Mesendoderm (in vitro differentiated cells): Measurements from ENCODE around the gene POU6F1.

Experiments
- DNase-seq: peaks from one replicate; pipeline ENCODE4 v3.0.0; 2013
- H2AK5ac ChIP-seq: 2 replicates; pipeline ENCODE4 v1.6.1; 2013; ENCODE audit warnings: low read length, inconsistent platforms
- H2BK120ac ChIP-seq: 2 replicates; pipeline ENCODE4 v1.6.1; 2013; ENCODE audit warnings: low read depth, mild to moderate bottlenecking, low read length, moderate library complexity, mixed read lengths
- H2BK15ac ChIP-seq: replicated peaks from 2 replicates; pipeline ENCODE4 v1.6.1; 2013; ENCODE audit warnings: low read depth, mild to moderate bottlenecking, moderate library complexity
- H2BK5ac ChIP-seq: 2 replicates; pipeline ENCODE4 v1.6.1; 2013; ENCODE audit warnings: low read length, inconsistent platforms
- H3K18ac ChIP-seq: 2 replicates; pipeline ENCODE4 v1.6.1; 2013; ENCODE audit warnings: mild to moderate bottlenecking, low read length, mixed read lengths
- H3K23ac ChIP-seq: one replicate; pipeline ENCODE4 v1.6.1; 2013; ENCODE audit warnings: low read length
- H3K27ac ChIP-seq: 2 replicates; pipeline ENCODE4 v1.5.1; 2013; ENCODE audit warnings: low read depth, mild to moderate bottlenecking, inconsistent platforms, low read length, moderate library complexity
- H3K27me3 ChIP-seq: 2 replicates; pipeline ENCODE4 v1.6.1; 2013; ENCODE audit warnings: low read length, control low read depth, mild to moderate bottlenecking, inconsistent platforms; ENCODE audit not compliant: insufficient read depth, poor library complexity
- H3K36me3 ChIP-seq: 2 replicates; pipeline ENCODE4 v1.6.1; 2013; ENCODE audit warnings: low read length, inconsistent platforms; ENCODE audit not compliant: control insufficient read depth, insufficient read depth
- H3K4ac ChIP-seq: one replicate; pipeline ENCODE4 v1.6.1; 2013; ENCODE audit warnings: low read depth, mild to moderate bottlenecking, low read length, moderate library complexity
- H3K4me1 ChIP-seq: 2 replicates; pipeline ENCODE4 v1.6.1; 2013; ENCODE audit warnings: low read depth, low read length, inconsistent platforms; ENCODE audit not compliant: control insufficient read depth
- H3K4me2 ChIP-seq: 2 replicates; pipeline ENCODE4 v1.6.1; 2013; ENCODE audit warnings: low read length
- H3K4me3 ChIP-seq: 2 replicates; pipeline ENCODE4 v1.5.1; 2013; ENCODE audit warnings: mild to moderate bottlenecking, low read length
- H3K56ac ChIP-seq: one replicate; pipeline ENCODE4 v1.6.1; 2013; ENCODE audit warnings: low read length
- H3K79me1 ChIP-seq: 2 replicates; pipeline ENCODE4 v1.6.1; 2013; ENCODE audit warnings: low read length, inconsistent platforms
- H3K79me2 ChIP-seq: 2 replicates; pipeline ENCODE4 v1.6.1; 2013; ENCODE audit warnings: mild to moderate bottlenecking, low read length; ENCODE audit not compliant: control insufficient read depth, insufficient read depth
- H3K9ac ChIP-seq: 2 replicates; pipeline ENCODE4 v1.6.1; 2013; ENCODE audit warnings: low read length, inconsistent platforms
- H4K5ac ChIP-seq: one replicate; pipeline ENCODE4 v1.6.1; 2013; ENCODE audit warnings: low read length
- H4K8ac ChIP-seq: one replicate; pipeline ENCODE4 v1.6.1; 2013; ENCODE audit warnings: low read depth, mild to moderate bottlenecking, control low read depth, low read length, moderate library complexity
- WGBS: extraction: QIAGEN DNeasy Blood & Tissue Kit; methylation state at CpG from one replicate; pipeline ENCODE4 v1.1.7; 2013; ENCODE audit warnings: low lambda C conversion rate, missing lambda C conversion rate; ENCODE audit not compliant: insufficient coverage; ENCODE audit errors: extremely low coverage; 5-methylcytosine and 5-hydroxymethylcytosine counted together

The POU6F1 gene

GRCh38 chr12:51218607-51219161 lies 822 bp upstream of the POU6F1 start:
- Histone ChIP-seq H3K79me1 (no peaks in the 10 kb centered on the region), H2BK15ac (no peak overlapping the region), H3K36me3 (no peaks in the 10 kb centered on the region), H3K56ac (peak overlapping the region; percentile 91), H4K8ac (no peak overlapping the region), H3K27ac (peak overlapping the region; percentile 68), H3K9ac (peak overlapping the region; percentile 79), H2BK120ac (no peak overlapping the region), H3K4me2 (peak overlapping the region; percentile 64), H2BK5ac (peak overlapping the region; percentile 38), H4K5ac (no peak overlapping the region), H3K4me1 (peaks cover 11% of the 10 kb centered on the region), H3K79me2 (no peaks in the 10 kb centered on the region), H2AK5ac (peak overlapping the region; percentile 71), H3K4me3 (no peak overlapping the region), H3K23ac (no peak overlapping the region), H3K4ac (peak overlapping the region; percentile 38), H3K18ac (peak overlapping the region; percentile 100), H3K27me3 (no peaks in the 10 kb centered on the region)
- WGBS = no CpG with 5 or more reads among the region's 10 CpGs
- DNase-seq = peak; percentile 59

DNA sequence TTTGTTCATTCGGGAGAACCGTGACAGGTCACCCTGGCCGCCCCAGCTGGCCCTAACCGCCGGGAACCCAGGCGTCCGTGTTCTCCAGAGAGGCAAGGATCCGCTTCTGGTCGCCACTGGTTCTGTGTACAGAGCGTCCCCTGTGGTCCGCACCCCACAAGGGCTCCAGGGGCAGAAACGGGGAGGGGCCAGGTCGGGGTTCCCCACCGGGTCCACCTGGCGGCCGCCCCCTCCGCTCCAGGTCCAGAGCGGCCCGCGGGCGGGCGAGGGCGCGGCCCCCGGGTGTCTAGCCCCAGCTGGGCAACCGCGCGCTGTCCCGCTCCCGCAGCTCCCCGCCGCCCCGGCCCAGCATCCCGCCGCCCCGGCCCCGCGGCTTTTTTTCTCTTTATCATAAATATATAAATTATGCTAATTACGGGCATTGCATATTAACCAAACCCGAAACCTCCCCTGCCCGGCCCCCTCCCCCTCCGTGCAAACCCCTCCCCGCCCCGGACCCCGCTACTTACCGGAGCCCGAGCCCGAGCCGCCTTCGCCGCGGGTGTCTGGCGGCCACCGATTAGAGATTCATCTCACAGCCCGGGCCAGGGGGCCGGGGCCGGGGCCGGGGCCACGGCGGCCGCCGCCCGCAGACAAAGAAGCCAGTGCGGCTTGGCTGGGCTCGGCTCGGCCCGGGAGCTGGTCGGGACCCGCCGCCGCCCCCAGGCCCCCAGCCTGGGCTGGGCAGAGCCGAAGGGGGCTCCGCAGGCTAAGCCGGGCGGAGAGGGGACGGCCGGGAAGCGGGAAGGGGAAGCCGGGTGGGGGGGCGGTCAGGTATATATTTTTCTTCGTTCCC lies 512 bp downstream of the POU6F1 start:
- peak overlapping the region; percentile 100 for H3K4ac ChIP-seq
- peak overlapping the region; percentile 83 for H2BK120ac ChIP-seq
- no peak overlapping the region for H4K5ac ChIP-seq
- peak overlapping the region; percentile 8 for H2BK15ac ChIP-seq
- peak overlapping the region; percentile 84 for H3K56ac ChIP-seq
- H3K79me2 ChIP-seq = no peaks in the 10 kb centered on the region
- no peaks in the 10 kb centered on the region for H3K79me1 ChIP-seq
- H2AK5ac ChIP-seq = no peak overlapping the region
- peak overlapping the region; percentile 79 for H3K9ac ChIP-seq
- peaks cover 11% of the 10 kb centered on the region for H3K4me1 ChIP-seq
- H3K36me3 ChIP-seq = no peaks in the 10 kb centered on the region
- peak overlapping the region; percentile 100 for H3K18ac ChIP-seq
- peak overlapping the region; percentile 100 for H4K8ac ChIP-seq
- no CpG with 5 or more reads among the region's 81 CpGs for WGBS
- no peaks in the 10 kb centered on the region for H3K27me3 ChIP-seq
- peak overlapping the region; percentile 89 for H3K23ac ChIP-seq
- H3K4me3 ChIP-seq = peak overlapping the region; percentile 56
- DNase-seq = peak; percentile 39
- H3K4me2 ChIP-seq = peak overlapping the region; percentile 66
- H2BK5ac ChIP-seq = no peak overlapping the region
- peak overlapping the region; percentile 93 for H3K27ac ChIP-seq

GRCh38 chr12:51216642-51217041 lies 1.2 kb downstream of the POU6F1 start:
- Histone ChIP-seq H3K4me2 (peak overlapping the region; percentile 11), H2BK5ac (no peak overlapping the region), H2BK120ac (no peak overlapping the region), H3K4me1 (peaks cover 11% of the 10 kb centered on the region), H3K18ac (peak overlapping the region; percentile 100), H3K4me3 (no peak overlapping the region), H3K4ac (peak overlapping the region; percentile 100), H2AK5ac (no peak overlapping the region), H4K5ac (no peak overlapping the region), H3K79me2 (no peaks in the 10 kb centered on the region), H3K9ac (peak overlapping the region; percentile 68), H3K56ac (peak overlapping the region; percentile 73), H4K8ac (no peak overlapping the region), H3K79me1 (no peaks in the 10 kb centered on the region), H3K36me3 (no peaks in the 10 kb centered on the region), H3K27ac (no peak overlapping the region), H3K27me3 (no peaks in the 10 kb centered on the region), H2BK15ac (no peak overlapping the region), H3K23ac (no peak overlapping the region)
- WGBS = no CpG with 5 or more reads among the region's 7 CpGs
- DNase-seq = no peak

- Histone ChIP-seq H2BK15ac (no peak overlapping the region), H3K4ac (no peak overlapping the region), H3K4me1 (peaks cover 11% of the 10 kb centered on the region), H3K18ac (no peak overlapping the region), H2BK5ac (no peak overlapping the region), H3K27me3 (no peaks in the 10 kb centered on the region), H3K79me1 (no peaks in the 10 kb centered on the region), H3K27ac (no peak overlapping the region), H4K8ac (no peak overlapping the region), H4K5ac (no peak overlapping the region), H3K4me3 (no peak overlapping the region), H3K23ac (no peak overlapping the region), H3K56ac (no peak overlapping the region), H3K79me2 (no peaks in the 10 kb centered on the region), H3K4me2 (no peak overlapping the region), H3K9ac (no peak overlapping the region), H2BK120ac (no peak overlapping the region), H2AK5ac (no peak overlapping the region), H3K36me3 (no peaks in the 10 kb centered on the region)
- WGBS = no CpG with 5 or more reads among the region's 5 CpGs
- no peak for DNase-seq
Observed at GRCh38 chr12:51214895-51215294, 3.0 kb downstream of the POU6F1 start.

DNA sequence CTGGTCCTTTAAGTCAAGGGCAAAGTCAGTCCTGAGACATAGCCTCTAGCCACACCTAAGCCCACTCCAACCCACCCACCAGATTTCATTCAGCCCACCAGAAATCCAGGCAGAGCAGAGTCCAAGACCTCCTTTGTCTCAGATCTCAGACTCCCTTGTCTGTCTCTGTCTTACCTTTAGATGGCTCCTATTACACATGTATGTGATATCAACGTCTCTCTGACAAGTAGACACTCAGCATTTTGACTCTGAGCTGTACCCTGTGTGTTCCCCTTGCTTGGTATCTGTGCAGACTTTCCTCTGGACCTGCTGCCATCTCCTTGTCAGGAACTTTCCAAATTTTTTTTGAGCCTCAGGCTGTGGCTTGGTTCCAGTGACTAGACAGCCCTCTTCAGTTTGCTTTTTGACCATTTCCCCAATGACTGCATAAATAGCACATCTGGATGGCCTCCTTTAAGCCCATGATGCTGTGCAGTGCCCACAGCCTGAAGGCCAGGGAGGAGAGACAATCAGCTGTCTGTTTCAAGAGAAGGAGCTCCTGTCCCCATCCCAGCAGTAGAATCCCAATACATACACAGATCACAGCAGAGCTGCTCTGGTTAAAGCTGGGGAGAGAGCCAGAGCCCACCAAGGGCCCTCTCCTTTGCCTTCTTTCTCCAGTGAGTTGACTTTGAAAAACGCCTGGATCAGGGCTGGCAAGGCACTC lies 7.0 kb downstream of the POU6F1 start:
- no CpG with 5 or more reads among the region's 2 CpGs for WGBS
- H4K8ac ChIP-seq = no peak overlapping the region
- no peak overlapping the region for H3K4ac ChIP-seq
- DNase-seq = no peak
- no peaks in the 10 kb centered on the region for H3K79me2 ChIP-seq
- no peak overlapping the region for H3K18ac ChIP-seq
- H3K4me2 ChIP-seq = no peak overlapping the region
- H3K36me3 ChIP-seq = no peaks in the 10 kb centered on the region
- H2AK5ac ChIP-seq = no peak overlapping the region
- no peak overlapping the region for H3K4me3 ChIP-seq
- H2BK120ac ChIP-seq = no peak overlapping the region
- H2BK5ac ChIP-seq = no peak overlapping the region
- H4K5ac ChIP-seq = no peak overlapping the region
- no peak overlapping the region for H3K23ac ChIP-seq
- no peak overlapping the region for H3K9ac ChIP-seq
- no peak overlapping the region for H2BK15ac ChIP-seq
- H3K79me1 ChIP-seq = no peaks in the 10 kb centered on the region
- no peaks in the 10 kb centered on the region for H3K27me3 ChIP-seq
- H3K4me1 ChIP-seq = no peaks in the 10 kb centered on the region
- H3K56ac ChIP-seq = no peak overlapping the region
- H3K27ac ChIP-seq = no peak overlapping the region
